ENCODE data around the gene EEF2. TPM values are rescaled to one million over a fixed set of nuclear protein-coding genes. Genes with fewer than 3 reads are reported as not detected.

Gene EEF2
- total RNA-seq, 1 experiment from 2014 or later = 1,124 TPM

DNA sequence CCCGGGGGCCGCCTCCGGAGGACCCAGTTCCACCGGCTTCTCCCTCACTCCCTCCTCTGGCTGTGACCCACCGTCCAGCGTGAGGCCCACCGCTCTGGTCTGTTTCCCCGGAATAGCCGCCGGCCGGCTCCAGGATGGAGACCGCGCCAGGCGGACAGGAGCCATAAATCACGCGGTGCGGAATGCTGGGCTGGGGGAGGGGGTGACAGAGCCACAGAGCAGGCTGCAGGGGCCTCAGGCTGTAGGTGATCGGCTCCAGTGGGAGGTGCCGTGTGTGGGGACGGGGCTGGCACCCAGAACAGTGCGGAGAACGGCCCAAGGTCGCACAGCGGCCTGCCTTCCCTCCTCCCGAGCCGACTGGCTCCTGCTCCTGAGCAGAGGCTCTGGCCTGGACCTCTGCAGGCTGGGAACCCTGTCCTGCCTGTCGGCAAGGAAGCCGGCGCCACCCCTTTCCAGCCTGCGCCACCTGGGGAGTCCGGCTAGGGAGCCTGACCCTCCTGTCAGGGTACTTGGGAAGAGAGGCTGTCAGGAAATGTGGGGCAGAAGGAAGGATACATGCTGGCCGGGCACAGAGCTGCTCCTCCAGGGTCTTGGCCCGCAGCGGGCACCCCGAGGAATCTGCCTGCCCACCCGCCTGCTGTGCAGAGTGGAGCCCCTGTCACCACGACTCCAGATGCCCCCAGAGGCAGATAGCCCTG, 30.6 kb upstream of the EEF2 start:
- Histone ChIP-seq H3K27me3 (ENCODE audit: low read length) (no peaks in the 10 kb centered on the region), H3K9me3 (ENCODE audit: low read length) (no peaks in the 10 kb centered on the region), H3F3A (ENCODE audit: low read length, unreplicated experiment) (no peaks in the 10 kb centered on the region), H3K27ac (ENCODE audit: low read length) (no peak overlapping the region), H3K4me1 (ENCODE audit: insufficient read depth, low read length) (no peaks in the 10 kb centered on the region), H4K20me1 (ENCODE audit: low read length) (no peaks in the 10 kb centered on the region), H3K9me2 (replicated peaks; ENCODE audit: low read length) (no peaks in the 10 kb centered on the region), H2AFZ (ENCODE audit: low read length) (no peak overlapping the region), H3K4me3 (ENCODE audit: low read length) (no peak overlapping the region), H3K4me2 (ENCODE audit: low read length) (no peak overlapping the region), H3K9ac (ENCODE audit: low read length) (no peak overlapping the region), H3K36me3 (ENCODE audit: low read depth, low read length) (no peaks in the 10 kb centered on the region), H3K79me2 (ENCODE audit: low read length) (peaks cover 23% of the 10 kb centered on the region)
- DNase-seq (no peak), ATAC-seq (no peak)
- no peak for TF ChIP-seq EZH2phosphoT487 (IDR thresholded peaks at IDR 0.05; ENCODE audit: borderline replicate concordance, low read length)
- TF ChIP-seq, protein P1, sequence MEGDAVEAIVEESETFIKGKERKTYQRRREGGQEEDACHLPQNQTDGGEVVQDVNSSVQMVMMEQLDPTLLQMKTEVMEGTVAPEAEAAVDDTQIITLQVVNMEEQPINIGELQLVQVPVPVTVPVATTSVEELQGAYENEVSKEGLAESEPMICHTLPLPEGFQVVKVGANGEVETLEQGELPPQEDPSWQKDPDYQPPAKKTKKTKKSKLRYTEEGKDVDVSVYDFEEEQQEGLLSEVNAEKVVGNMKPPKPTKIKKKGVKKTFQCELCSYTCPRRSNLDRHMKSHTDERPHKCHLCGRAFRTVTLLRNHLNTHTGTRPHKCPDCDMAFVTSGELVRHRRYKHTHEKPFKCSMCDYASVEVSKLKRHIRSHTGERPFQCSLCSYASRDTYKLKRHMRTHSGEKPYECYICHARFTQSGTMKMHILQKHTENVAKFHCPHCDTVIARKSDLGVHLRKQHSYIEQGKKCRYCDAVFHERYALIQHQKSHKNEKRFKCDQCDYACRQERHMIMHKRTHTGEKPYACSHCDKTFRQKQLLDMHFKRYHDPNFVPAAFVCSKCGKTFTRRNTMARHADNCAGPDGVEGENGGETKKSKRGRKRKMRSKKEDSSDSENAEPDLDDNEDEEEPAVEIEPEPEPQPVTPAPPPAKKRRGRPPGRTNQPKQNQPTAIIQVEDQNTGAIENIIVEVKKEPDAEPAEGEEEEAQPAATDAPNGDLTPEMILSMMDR (conservative IDR thresholded peaks at IDR 0.05; ENCODE audit: low read depth, low read length) = no peak
- TF ChIP-seq EZH2 (IDR thresholded peaks at IDR 0.05; ENCODE audit: low read length, unreplicated experiment) = no peak
- ChIA-PET POLR2A (ENCODE audit: unreplicated experiment) (no interaction called here), CTCF (no interaction called here)
- no TSS peak for BruUV-seq (replicated peaks)
- intact Hi-C loops (cut with micrococcal nuclease) = no loop called here

DNA sequence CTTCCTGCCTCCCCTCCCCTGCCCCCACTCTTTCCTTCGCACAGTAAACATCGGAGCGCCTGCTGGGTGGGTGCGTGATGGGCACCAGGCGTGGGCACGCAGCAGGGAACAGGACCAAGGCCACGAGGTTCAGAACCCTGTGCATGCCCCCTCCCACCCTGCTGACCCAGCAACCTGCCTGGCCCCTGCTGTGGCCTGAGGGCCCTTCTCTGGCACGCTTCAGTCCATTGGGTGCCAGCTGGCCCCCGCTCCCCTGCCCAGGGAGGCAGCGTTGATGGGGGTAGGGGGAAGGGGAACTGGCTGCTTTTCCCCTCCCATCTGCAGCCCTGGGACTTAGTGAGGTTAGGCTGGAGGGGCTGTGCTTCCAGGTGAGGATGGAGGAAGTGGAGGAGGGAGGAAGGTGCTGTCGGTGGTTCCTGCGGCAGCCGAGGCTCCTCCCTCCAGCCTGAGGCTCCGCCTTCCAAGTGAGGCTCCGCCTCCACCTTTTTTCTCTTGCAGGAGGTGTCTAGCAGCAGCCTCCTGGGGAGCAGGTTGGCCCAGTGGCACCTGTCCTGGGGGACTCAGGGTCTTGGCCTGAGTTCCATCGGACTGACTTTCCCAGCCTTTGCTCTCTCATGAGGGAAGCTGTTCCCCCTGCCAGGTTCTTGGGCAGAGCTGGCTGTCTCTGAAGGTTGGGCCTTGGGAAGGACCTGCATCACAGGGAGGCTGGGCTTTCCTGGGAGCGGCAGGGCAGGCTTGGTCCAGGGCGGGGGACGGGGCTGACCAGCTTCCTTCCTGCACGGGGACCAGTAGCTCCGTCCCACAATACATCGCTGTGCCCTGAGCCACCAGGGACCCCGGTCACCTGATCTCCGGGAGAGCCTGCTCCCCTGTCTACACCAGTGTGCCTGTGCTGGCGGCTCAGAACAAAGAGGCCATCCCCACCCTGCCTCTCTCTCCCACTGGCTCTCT, 29.6 kb upstream of the EEF2 start:
- CTCF ChIA-PET = no interaction called here
- Histone ChIP-seq H3K9ac (ENCODE audit: low read length) (no peak overlapping the region), H3K27me3 (ENCODE audit: low read length) (no peaks in the 10 kb centered on the region), H3K9me3 (ENCODE audit: low read length) (no peaks in the 10 kb centered on the region), H3K79me2 (ENCODE audit: low read length) (peaks cover 27% of the 10 kb centered on the region), H3K27ac (ENCODE audit: low read length) (no peak overlapping the region), H3K36me3 (ENCODE audit: low read depth, low read length) (no peaks in the 10 kb centered on the region), H3K4me3 (ENCODE audit: low read length) (no peak overlapping the region), H2AFZ (ENCODE audit: low read length) (no peak overlapping the region), H3K4me2 (ENCODE audit: low read length) (no peak overlapping the region), H3K4me1 (ENCODE audit: insufficient read depth, low read length) (no peaks in the 10 kb centered on the region), H3F3A (ENCODE audit: low read length, unreplicated experiment) (no peaks in the 10 kb centered on the region), H3K9me2 (replicated peaks; ENCODE audit: low read length) (no peaks in the 10 kb centered on the region), H4K20me1 (ENCODE audit: low read length) (no peaks in the 10 kb centered on the region)
- intact Hi-C loops (cut with micrococcal nuclease) = no loop called here
- no TSS peak for BruUV-seq (replicated peaks)
- POLR2A ChIA-PET (ENCODE audit: unreplicated experiment) = no interaction called here
- TF ChIP-seq EZH2phosphoT487 (IDR thresholded peaks at IDR 0.05; ENCODE audit: borderline replicate concordance, low read length) (no peak), EZH2 (IDR thresholded peaks at IDR 0.05; ENCODE audit: low read length, unreplicated experiment) (no peak)
- TF ChIP-seq, protein P1 (conservative IDR thresholded peaks at IDR 0.05; ENCODE audit: low read depth, low read length) = no peak
- no peak for DNase-seq
- ATAC-seq = no peak

All from PC-3 (cell line).